ENCODE measurements around the gene TMA7.

GRCh38 chr3:48441940-48442339, 1.9 kb downstream of the TMA7 start:
- TF ChIP-seq ZFX (CRISPR knock-in tag; IDR thresholded peaks at IDR 0.05; ENCODE audit: low read depth) (no peak), TAF1 (CRISPR knock-in tag; IDR thresholded peaks at IDR 0.05) (no peak), PRDM15 (CRISPR knock-in tag; IDR thresholded peaks at IDR 0.05) (no peak), MEF2D (CRISPR knock-in tag; IDR thresholded peaks at IDR 0.05) (no peak), ARID3A (IDR thresholded peaks at IDR 0.05; ENCODE audit: low read depth, low read length) (no peak), ZNF7 (CRISPR knock-in tag; IDR thresholded peaks at IDR 0.05) (no peak), KLF16 (CRISPR knock-in tag; IDR thresholded peaks at IDR 0.05) (no peak), MYNN (CRISPR knock-in tag; IDR thresholded peaks at IDR 0.05; ENCODE audit: low read depth) (no peak), BHLHE40 (IDR thresholded peaks at IDR 0.05; ENCODE audit: low read length) (no peak), THAP8 (CRISPR knock-in tag; IDR thresholded peaks at IDR 0.05; ENCODE audit: borderline replicate concordance) (no peak)
